RWPE1 (cell line): ENCODE measurements around the gene SNTN.

Experiments
- CTCF ChIA-PET: fragments of 350-600 bp; sonication (Branson Sonifier 250); formaldehyde crosslinking; extraction: SDS; loops from one replicate; lab custom pipeline; 2021; lab: Yijun Ruan, JAX
- POLR2A ChIA-PET: fragments of 400-600 bp; formaldehyde crosslinking; extraction: SDS; loops from one replicate; lab custom pipeline; 2020; ENCODE audit warnings: antibody characterized with exemption; ENCODE audit not compliant: low non-redundant PET; lab: Yijun Ruan, JAX
- DNase-seq: peaks from one replicate; pipeline ENCODE4 v3.0.0; 2012; ENCODE audit warnings: low spot score
- H3K27ac ChIP-seq: fragments of 450-650 bp; 2 replicates; pipeline ENCODE4 v1.5.1; 2017
- CTCF ChIP-seq: fragments of 450-650 bp; conservative IDR thresholded peaks from 2 replicates; pipeline ENCODE4 v1.5.1; 2017; ENCODE audit warnings: low read depth, mild to moderate bottlenecking

The SNTN gene

GRCh38 chr3:63617391-63617790 is 35.1 kb upstream of the SNTN start:
- no peak for TF ChIP-seq CTCF
- POLR2A ChIA-PET, result no interaction called here
- H3K27ac ChIP-seq, result no peak overlapping the region
- CTCF ChIA-PET, result interaction anchor here (0.6 kb wide), 1 partner anchor 494 kb away, joined by 6 read pairs; no protein-coding TSS in a partner anchor
- no peak for DNase-seq

- CTCF ChIA-PET, result interaction anchor here (0.6 kb wide), 1 partner anchor 37 kb away, joined by 5 read pairs; no protein-coding TSS in a partner anchor
- no peak overlapping the region for H3K27ac ChIP-seq
- POLR2A ChIA-PET, result no interaction called here
- DNase-seq, result peak; percentile 61
- TF ChIP-seq CTCF, result no peak
Observed at GRCh38 chr3:63624941-63625560, 27.4 kb upstream of the SNTN start.

- no peak for DNase-seq
- no peak for TF ChIP-seq CTCF
- ChIA-PET CTCF (no interaction called here), POLR2A (no interaction called here)
- H3K27ac ChIP-seq, result no peak overlapping the region
Observed at GRCh38 chr3:63631670-63632069, 20.8 kb upstream of the SNTN start.

- H3K27ac ChIP-seq, result no peak overlapping the region
- TF ChIP-seq CTCF, result no peak
- ChIA-PET POLR2A (no interaction called here), CTCF (no interaction called here)
- DNase-seq, result no peak
Observed at GRCh38 chr3:63635186-63635585, 17.3 kb upstream of the SNTN start.

GRCh38 chr3:63639806-63640205 is 12.7 kb upstream of the SNTN start:
- ChIA-PET POLR2A (no interaction called here), CTCF (no interaction called here)
- no peak overlapping the region for H3K27ac ChIP-seq
- TF ChIP-seq CTCF, result no peak
- no peak for DNase-seq

- ChIA-PET POLR2A (no interaction called here), CTCF (interaction anchor here (0.7 kb wide), 1 partner anchor 247 kb away, joined by 3 read pairs; no protein-coding TSS in a partner anchor)
- no peak for TF ChIP-seq CTCF
- DNase-seq, result no peak
- no peak overlapping the region for H3K27ac ChIP-seq
Observed at GRCh38 chr3:63642488-63642887, 10.0 kb upstream of the SNTN start.
